ENCODE measurements around the gene SFMBT1.

Gene SFMBT1, protein sequence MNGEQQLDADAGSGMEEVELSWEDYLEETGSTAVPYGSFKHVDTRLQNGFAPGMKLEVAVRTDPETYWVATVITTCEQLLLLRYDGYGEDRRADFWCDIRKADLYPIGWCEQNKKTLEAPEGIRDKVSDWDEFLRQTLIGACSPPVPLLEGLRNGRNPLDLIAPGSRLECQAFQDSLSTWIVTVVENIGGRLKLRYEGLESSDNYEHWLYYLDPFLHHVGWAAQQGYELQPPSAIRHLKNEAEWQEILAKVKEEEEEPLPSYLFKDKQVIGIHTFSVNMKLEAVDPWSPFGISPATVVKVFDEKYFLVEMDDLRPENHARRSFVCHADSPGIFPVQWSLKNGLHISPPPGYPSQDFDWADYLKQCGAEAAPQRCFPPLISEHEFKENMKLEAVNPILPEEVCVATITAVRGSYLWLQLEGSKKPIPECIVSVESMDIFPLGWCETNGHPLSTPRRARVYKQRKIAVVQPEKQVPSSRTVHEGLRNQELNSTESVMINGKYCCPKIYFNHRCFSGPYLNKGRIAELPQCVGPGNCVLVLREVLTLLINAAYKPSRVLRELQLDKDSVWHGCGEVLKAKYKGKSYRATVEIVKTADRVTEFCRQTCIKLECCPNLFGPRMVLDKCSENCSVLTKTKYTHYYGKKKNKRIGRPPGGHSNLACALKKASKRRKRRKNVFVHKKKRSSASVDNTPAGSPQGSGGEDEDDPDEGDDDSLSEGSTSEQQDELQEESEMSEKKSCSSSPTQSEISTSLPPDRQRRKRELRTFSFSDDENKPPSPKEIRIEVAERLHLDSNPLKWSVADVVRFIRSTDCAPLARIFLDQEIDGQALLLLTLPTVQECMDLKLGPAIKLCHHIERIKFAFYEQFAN

DNA sequence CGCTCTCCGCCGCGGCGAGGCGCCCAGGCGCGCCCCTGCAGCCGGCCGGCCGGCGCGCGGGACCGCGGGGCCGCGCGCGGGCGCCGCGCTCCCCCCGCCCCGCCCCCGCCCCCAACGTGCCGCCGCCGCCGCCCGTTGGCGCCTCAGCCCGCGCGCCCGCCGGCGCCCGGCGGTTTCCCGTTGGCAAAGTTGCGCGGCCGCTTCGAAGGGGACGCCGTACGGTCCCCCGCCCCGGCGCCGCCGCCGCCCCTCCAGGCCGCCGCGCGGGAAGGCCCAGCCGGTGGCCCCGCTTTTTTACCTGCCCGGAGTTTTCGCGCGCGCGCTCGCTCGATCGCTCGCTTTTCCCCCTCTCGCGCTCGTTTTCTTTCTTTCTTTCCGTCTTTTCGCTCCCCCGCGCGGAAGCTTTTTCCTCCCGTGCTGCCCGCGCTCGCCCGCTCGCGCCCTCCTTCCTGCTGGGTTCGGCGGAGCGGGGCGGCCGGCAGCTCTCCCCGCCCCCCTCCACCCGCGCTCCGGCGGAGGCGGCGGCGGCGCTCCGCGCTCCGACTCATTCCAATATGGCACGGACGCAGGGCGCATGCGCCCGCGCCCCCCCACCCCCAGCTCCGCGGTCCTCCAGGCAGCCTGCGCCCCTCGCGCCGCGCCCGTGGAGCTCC lies at the start of gene SFMBT1:
TSS of gene SFMBT1 (minus strand) at position 556 of the 653 bp plus-strand sequence. CDS start 76,945 bp downstream, outside the sequence.
- peak within 1 kb of the TSS; percentile 64 to 66 for H3K4me3 ChIP-seq (replicated peaks in 1 of 2; ENCODE audit: low read depth in 2 of 2, low read length in 2 of 2)
- no peak for TF ChIP-seq CTCF (IDR thresholded peaks at IDR 0.05; ENCODE audit: low read depth, low read length)
- peak; percentile 52 to 71 for DNase-seq (ENCODE audit: low read depth in 2 of 2)

- TF ChIP-seq CTCF (IDR thresholded peaks at IDR 0.05; ENCODE audit: low read depth, low read length): no peak
- DNase-seq (ENCODE audit: low read depth in 2 of 2): peak; percentile 23 to 34
- H3K4me3 ChIP-seq (replicated peaks in 1 of 2; ENCODE audit: low read depth in 2 of 2, low read length in 2 of 2): no peak overlapping the region
Measured at GRCh38 chr3:53092942-53093341, 47.1 kb upstream of the SFMBT1 start.

GRCh38 chr3:53092216-53092615 lies 46.3 kb upstream of the SFMBT1 start:
- no peak for DNase-seq (ENCODE audit: low read depth in 2 of 2)
- no peak overlapping the region for H3K4me3 ChIP-seq (replicated peaks in 1 of 2; ENCODE audit: low read depth in 2 of 2, low read length in 2 of 2)
- no peak for TF ChIP-seq CTCF (IDR thresholded peaks at IDR 0.05; ENCODE audit: low read depth, low read length)

DNA sequence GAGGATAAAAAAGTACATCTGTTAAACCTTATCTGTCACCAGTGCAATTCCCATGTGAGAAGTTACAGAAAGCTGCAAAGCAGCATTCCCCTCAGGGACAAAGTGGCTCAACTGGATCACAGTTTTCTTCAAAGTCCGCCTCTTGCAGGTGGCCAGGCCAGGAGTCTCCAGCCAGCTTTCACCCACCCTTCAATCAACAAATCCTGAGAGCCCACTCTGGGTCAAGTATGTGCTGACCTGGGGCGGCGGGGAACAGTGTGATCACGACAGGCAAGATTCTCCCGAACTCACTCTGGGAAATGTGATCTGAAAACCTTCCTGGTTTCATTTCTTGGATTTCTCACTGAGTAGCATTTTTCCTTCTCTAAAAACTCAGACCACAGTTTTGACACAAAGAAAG lies 45.1 kb upstream of the SFMBT1 start:
- TF ChIP-seq CTCF (IDR thresholded peaks at IDR 0.05; ENCODE audit: low read depth, low read length): no peak
- no peak overlapping the region for H3K4me3 ChIP-seq (replicated peaks in 1 of 2; ENCODE audit: low read depth in 2 of 2, low read length in 2 of 2)
- no peak for DNase-seq (ENCODE audit: low read depth in 2 of 2)

- no peak overlapping the region for H3K4me3 ChIP-seq (replicated peaks in 1 of 2; ENCODE audit: low read depth in 2 of 2, low read length in 2 of 2)
- TF ChIP-seq CTCF (IDR thresholded peaks at IDR 0.05; ENCODE audit: low read depth, low read length): no peak
- DNase-seq (ENCODE audit: low read depth in 2 of 2): peak; percentile 9 to 63
Measured at GRCh38 chr3:53089511-53089910, 43.6 kb upstream of the SFMBT1 start.

DNA sequence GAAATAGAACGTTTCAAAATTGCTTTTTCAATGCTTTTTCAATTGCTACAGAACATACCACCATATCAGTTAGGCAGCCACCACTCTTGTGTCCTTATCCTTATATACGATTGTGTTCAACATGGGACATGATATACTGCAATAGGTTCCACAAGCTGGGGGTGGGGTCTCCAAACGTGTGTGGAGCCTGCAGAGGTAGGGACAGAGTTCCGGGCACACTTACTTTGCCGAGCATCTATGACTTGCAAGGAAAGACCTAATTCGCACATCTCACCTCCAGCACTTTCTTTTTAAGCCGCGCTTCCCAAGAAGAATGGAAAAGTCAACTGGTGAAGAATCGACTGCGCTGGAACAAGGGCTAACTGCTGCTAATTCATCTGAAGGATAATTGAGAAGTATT lies 39.6 kb upstream of the SFMBT1 start:
- DNase-seq (ENCODE audit: low read depth in 2 of 2): no peak
- no peak for TF ChIP-seq CTCF (IDR thresholded peaks at IDR 0.05; ENCODE audit: low read depth, low read length)
- H3K4me3 ChIP-seq (replicated peaks in 1 of 2; ENCODE audit: low read depth in 2 of 2, low read length in 2 of 2): no peak overlapping the region

All from cardiac fibroblast (primary cell).